Measurements from ENCODE around the gene ETV7. TPM values are rescaled to one million over a fixed set of nuclear protein-coding genes. Genes with fewer than 3 reads are reported as not detected.
A peak's percentile ranks its signal among the peaks of the same experiment; 100 is the strongest.
"Not testable (repeated sequence)": the region's sequence is repeated elsewhere in the genome, so short reads cannot be mapped to it uniquely, and the experiment has no call there.

Gene ETV7
- total RNA-seq, 1 donor from 2014 or later, result not detected

DNA sequence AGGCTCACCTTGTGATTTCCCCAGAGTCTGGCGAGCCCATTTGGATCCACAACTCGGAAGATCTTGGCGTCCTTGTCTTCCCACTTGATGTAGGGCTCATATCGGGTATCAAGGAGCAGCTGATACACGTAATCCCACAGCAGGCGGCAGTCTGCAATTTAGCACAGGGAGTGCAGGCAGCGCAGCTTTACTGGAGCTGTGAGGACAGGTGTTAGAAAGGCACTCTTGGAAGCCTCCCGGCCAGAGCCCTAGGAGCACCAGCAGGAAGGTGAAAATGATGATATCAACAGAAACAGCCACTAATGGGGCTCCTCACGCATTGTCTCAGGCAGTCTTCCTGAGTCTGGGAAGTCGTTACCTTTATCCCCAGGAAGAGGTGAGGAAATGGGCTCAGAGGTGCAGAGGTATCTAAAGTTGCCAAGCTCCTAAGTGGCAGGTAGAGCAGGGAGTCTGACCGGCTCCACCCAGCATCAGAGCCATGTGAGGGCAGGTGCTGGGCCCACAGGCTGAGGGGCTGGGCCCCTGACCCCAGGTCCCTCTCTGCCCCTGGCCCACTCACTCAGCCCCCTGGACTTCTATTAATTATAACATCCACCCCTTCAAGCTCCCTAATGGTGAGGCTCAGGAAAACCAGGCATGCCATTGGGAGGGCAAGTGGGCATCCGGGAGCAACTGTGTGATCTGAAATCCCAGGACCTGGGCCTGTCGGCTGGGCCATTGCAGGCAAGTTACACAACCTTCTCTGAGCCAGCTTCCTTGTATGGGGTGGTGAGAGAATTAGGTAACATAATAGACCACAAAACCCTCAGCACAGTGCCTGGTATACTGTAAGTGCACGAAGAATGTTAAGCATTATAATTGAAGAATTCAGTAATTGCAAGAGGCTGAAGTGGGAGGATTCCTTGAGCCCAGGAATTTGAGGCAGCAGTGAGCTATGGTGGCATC, 18.3 kb downstream of the ETV7 start:
- no peaks in the 10 kb centered on the region for H3K36me3 ChIP-seq (ENCODE audit: control insufficient read depth in 3 of 3, insufficient read depth in 3 of 3, low read length in 3 of 3)
- peak overlapping the region; percentile 42 for H3K27ac ChIP-seq (ENCODE audit: low read depth, low read length)
- peaks cover 0 to 7% (median 6%) of the 10 kb centered on the region in 3 donors for H3K27me3 ChIP-seq (ENCODE audit: control insufficient read depth in 3 of 3, insufficient read depth in 3 of 3, low read length in 3 of 3)
- H3K9me3 ChIP-seq (ENCODE audit: control insufficient read depth in 3 of 3, low read length in 3 of 3), result no peaks in the 10 kb centered on the region
- no peak overlapping the region for H3K4me3 ChIP-seq (ENCODE audit: low read length in 3 of 3)
- H3K9ac ChIP-seq (ENCODE audit: low read depth in 1 of 3, low read length in 3 of 3), result peak overlapping the region in 1 of 3 donors; percentile 32
- peaks cover 7 to 15% (median 12%) of the 10 kb centered on the region in 3 donors for H3K4me1 ChIP-seq (ENCODE audit: control insufficient read depth in 3 of 3, insufficient read depth in 3 of 3, low read length in 3 of 3)

DNA sequence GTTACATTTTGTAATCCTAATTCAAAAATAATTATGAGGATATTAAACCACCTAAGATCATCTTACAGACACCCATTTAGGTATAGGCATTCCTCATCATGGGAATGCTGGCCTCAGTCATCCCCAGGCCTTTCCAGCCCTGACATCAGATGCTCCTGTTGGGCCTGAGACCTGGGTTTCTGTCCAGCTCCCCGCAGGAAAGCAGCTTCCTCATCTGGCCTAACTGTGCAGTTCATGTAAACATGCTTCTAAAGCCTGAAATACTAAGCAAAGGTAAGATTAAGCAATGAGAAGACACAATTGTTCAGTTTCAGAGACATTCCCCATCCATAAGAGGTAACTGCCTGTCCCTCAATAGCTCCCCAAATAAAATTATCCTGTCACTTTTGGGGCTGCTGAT, 19.0 kb downstream of the ETV7 start:
- no peak overlapping the region for H3K9ac ChIP-seq (ENCODE audit: low read depth in 1 of 3, low read length in 3 of 3)
- no peaks in the 10 kb centered on the region for H3K36me3 ChIP-seq (ENCODE audit: control insufficient read depth in 3 of 3, insufficient read depth in 3 of 3, low read length in 3 of 3)
- H3K9me3 ChIP-seq (ENCODE audit: control insufficient read depth in 3 of 3, low read length in 3 of 3), result no peaks in the 10 kb centered on the region
- peaks cover 0 to 6% (median 2%) of the 10 kb centered on the region in 3 donors for H3K27me3 ChIP-seq (ENCODE audit: control insufficient read depth in 3 of 3, insufficient read depth in 3 of 3, low read length in 3 of 3)
- H3K27ac ChIP-seq (ENCODE audit: low read depth, low read length), result peak overlapping the region; percentile 42
- H3K4me3 ChIP-seq (ENCODE audit: low read length in 3 of 3), result no peak overlapping the region
- H3K4me1 ChIP-seq (ENCODE audit: control insufficient read depth in 3 of 3, insufficient read depth in 3 of 3, low read length in 3 of 3), result peaks cover 7 to 15% (median 12%) of the 10 kb centered on the region in 3 donors

DNA sequence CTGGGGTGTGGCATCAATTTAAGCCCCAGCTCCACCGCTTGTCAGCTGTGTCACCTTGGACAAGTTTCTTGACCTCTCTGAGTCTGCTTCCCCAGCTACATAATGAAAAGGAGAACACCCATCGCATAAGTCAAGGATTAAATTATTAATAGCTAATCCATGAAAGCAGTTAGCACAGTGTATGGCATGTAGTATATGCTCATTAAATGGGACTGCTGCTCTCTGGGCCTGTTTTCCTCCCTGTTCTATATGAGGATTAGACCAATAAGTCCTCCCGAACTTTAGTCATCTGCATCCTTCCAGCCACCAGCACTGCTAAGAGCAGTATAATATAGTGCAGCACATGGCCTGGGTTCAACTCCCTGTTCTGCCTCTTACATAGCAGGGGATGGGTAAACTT, 19.7 kb downstream of the ETV7 start:
- Histone ChIP-seq H3K9me3 (ENCODE audit: control insufficient read depth in 3 of 3, low read length in 3 of 3) (no peaks in the 10 kb centered on the region), H3K27me3 (ENCODE audit: control insufficient read depth in 3 of 3, insufficient read depth in 3 of 3, low read length in 3 of 3) (peaks cover 0 to 6% (median 0%) of the 10 kb centered on the region in 3 donors), H3K4me1 (ENCODE audit: control insufficient read depth in 3 of 3, insufficient read depth in 3 of 3, low read length in 3 of 3) (peaks cover 7 to 15% (median 12%) of the 10 kb centered on the region in 3 donors), H3K27ac (ENCODE audit: low read depth, low read length) (no peak overlapping the region), H3K36me3 (ENCODE audit: control insufficient read depth in 3 of 3, insufficient read depth in 3 of 3, low read length in 3 of 3) (no peaks in the 10 kb centered on the region), H3K4me3 (ENCODE audit: low read length in 3 of 3) (no peak overlapping the region), H3K9ac (ENCODE audit: low read depth in 1 of 3, low read length in 3 of 3) (no peak overlapping the region)

DNA sequence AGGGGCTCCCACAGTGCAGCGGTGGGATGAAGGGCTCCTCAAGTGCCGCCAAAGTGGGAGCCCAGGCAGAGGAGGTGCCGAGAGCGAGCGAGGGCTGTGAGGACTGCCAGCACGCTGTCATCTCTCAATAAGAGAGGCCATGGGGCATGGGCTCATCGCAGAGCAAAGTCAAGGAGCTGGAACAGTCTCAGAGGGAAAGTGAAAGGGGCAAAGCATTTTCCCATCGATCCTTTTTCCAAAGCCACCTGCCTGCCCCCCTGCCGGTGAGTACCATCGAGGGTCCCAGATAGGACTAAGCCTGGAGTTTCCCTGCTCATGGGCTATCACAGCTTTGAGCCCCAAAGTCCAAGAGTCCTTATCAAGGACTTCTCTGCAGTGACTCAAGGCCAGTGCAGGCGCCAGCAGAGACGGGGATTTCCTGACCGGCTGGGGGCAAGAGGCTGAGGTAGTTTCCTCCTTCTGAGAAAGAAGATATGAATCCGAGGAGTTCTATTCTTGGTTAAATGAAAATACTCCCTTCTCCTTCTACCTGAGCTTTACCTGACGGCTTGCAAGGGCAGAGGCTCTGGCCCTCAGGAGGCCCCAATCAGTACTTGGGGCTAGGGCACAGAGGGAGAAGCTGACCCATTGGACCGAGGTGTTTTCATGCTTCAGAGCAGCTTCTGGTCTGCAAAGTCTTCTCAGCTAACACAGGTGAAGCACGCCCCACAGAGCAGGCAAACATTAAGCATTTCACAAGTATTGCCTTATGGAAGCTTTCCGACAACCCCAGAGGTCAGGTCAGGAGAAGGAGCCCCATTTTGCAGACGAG, 22.6 kb downstream of the ETV7 start:
- no peak overlapping the region for H3K9ac ChIP-seq (ENCODE audit: low read depth in 1 of 3, low read length in 3 of 3)
- H3K27me3 ChIP-seq (ENCODE audit: control insufficient read depth in 3 of 3, insufficient read depth in 3 of 3, low read length in 3 of 3), result no peaks in the 10 kb centered on the region
- H3K36me3 ChIP-seq (ENCODE audit: control insufficient read depth in 3 of 3, insufficient read depth in 3 of 3, low read length in 3 of 3), result no peaks in the 10 kb centered on the region
- no peaks in the 10 kb centered on the region for H3K9me3 ChIP-seq (ENCODE audit: control insufficient read depth in 3 of 3, low read length in 3 of 3)
- peaks cover 7 to 18% (median 16%) of the 10 kb centered on the region in 3 donors for H3K4me1 ChIP-seq (ENCODE audit: control insufficient read depth in 3 of 3, insufficient read depth in 3 of 3, low read length in 3 of 3)
- no peak overlapping the region for H3K4me3 ChIP-seq (ENCODE audit: low read length in 3 of 3)
- H3K27ac ChIP-seq (ENCODE audit: low read depth, low read length), result no peak overlapping the region

DNA sequence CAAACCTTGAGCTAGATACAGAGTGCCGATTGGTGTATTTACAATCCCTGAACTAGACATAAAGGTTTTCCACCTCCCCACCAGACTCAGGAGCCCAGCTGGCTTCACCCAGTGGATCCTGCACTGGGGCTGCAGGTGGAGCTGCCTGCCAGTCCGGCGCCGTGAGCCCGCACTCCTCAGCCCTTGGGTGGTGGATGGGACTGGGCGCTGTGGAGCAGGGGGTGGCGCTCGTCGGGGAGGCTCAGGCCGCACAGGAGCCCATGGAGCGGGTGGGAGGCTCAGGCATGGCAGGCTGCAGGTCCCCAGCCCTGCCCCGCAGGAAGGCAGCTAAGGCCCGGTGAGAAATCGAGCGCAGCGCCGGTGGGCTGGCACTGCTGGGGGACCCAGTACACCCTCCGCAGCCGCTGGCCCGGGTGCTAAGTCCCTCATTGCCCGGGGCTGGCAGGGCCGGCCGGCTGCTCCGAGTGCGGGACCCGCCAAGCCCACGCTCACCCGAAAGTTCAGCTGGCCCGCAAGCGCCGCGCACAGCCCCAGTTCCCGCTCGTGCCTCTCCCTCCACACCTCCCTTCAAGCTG, 23.3 kb downstream of the ETV7 start:
- H3K27ac ChIP-seq (ENCODE audit: low read depth, low read length); H3K9me3 ChIP-seq (ENCODE audit: control insufficient read depth in 3 of 3, low read length in 3 of 3); H3K9ac ChIP-seq (ENCODE audit: low read depth in 1 of 3, low read length in 3 of 3); H3K4me3 ChIP-seq (ENCODE audit: low read length in 3 of 3); H3K36me3 ChIP-seq (ENCODE audit: control insufficient read depth in 3 of 3, insufficient read depth in 3 of 3, low read length in 3 of 3); H3K27me3 ChIP-seq (ENCODE audit: control insufficient read depth in 3 of 3, insufficient read depth in 3 of 3, low read length in 3 of 3): not testable (repeated sequence)
- H3K4me1 ChIP-seq (ENCODE audit: control insufficient read depth in 3 of 3, insufficient read depth in 3 of 3, low read length in 3 of 3), result peaks cover 2 to 12% (median 12%) of the 10 kb centered on the region in 3 donors

DNA sequence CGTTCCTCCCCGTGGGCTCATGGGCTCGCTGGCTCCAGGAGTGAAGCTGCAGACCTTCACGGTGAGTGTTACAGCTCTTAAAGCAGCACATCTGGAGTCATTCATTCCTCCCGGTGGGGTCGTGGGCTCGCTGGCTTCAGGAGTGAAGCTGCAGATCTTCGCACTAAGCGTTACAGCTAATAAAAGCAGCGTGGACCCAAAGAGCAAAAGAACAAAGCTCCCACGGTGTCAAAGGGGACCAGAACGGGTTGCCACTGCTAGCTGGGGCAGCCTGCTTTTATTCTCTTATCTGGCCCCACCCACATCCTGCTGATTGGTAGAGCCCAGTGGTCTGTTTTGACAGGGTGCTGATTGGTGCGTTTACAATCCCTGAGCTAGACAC, 24.1 kb downstream of the ETV7 start:
- not testable (repeated sequence) for H3K36me3 ChIP-seq (ENCODE audit: control insufficient read depth in 3 of 3, insufficient read depth in 3 of 3, low read length in 3 of 3); H3K9me3 ChIP-seq (ENCODE audit: control insufficient read depth in 3 of 3, low read length in 3 of 3); H3K27me3 ChIP-seq (ENCODE audit: control insufficient read depth in 3 of 3, insufficient read depth in 3 of 3, low read length in 3 of 3); H3K4me3 ChIP-seq (ENCODE audit: low read length in 3 of 3); H3K27ac ChIP-seq (ENCODE audit: low read depth, low read length); H3K9ac ChIP-seq (ENCODE audit: low read depth in 1 of 3, low read length in 3 of 3)
- peaks cover 6 to 11% (median 11%) of the 10 kb centered on the region in 3 donors for H3K4me1 ChIP-seq (ENCODE audit: control insufficient read depth in 3 of 3, insufficient read depth in 3 of 3, low read length in 3 of 3)

DNA sequence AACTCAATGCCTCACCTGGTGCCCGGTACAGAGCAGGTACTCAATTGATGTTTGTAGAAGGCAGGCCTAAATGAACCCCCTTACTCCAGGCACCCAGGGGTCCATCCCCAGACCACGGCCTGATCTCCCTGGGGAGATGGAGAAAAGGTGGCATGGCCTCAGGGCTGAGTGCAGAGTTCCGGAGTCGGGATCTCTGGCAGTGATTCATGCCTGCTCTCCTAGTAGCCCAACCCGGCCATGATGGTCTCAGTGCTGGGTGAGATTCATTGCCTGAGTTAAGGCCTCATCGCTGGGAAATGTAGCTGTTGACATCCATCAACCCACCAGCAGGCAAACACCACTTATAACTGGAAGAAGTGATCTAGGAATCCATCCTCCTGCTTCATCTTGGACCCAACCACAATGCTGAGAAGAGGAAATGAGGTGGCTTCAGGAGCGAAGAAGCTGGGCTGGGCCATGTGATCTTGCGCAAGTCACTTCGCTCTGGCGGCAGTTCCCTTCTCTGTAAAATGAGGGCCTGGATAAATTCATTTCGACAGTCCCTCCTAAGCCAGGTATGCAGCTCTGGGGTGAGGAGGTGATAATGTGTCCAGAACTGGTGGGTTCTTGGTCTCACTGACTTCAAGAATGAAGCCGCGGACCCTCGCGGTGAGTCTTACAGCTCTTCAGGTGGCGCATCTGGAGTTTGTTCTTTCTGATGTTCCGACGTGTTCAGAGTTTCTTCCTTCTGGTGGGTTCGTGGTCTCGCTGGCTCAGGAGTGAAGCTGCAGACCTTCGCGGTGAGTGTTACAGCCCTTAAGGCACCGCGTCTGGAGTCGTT, 24.7 kb downstream of the ETV7 start:
- no peak overlapping the region for H3K27ac ChIP-seq (ENCODE audit: low read depth, low read length)
- no peak overlapping the region for H3K4me3 ChIP-seq (ENCODE audit: low read length in 3 of 3)
- H3K4me1 ChIP-seq (ENCODE audit: control insufficient read depth in 3 of 3, insufficient read depth in 3 of 3, low read length in 3 of 3), result peaks cover 6 to 14% (median 13%) of the 10 kb centered on the region in 3 donors
- H3K36me3 ChIP-seq (ENCODE audit: control insufficient read depth in 3 of 3, insufficient read depth in 3 of 3, low read length in 3 of 3), result no peaks in the 10 kb centered on the region
- no peaks in the 10 kb centered on the region for H3K27me3 ChIP-seq (ENCODE audit: control insufficient read depth in 3 of 3, insufficient read depth in 3 of 3, low read length in 3 of 3)
- no peak overlapping the region for H3K9ac ChIP-seq (ENCODE audit: low read depth in 1 of 3, low read length in 3 of 3)
- H3K9me3 ChIP-seq (ENCODE audit: control insufficient read depth in 3 of 3, low read length in 3 of 3), result no peaks in the 10 kb centered on the region

DNA sequence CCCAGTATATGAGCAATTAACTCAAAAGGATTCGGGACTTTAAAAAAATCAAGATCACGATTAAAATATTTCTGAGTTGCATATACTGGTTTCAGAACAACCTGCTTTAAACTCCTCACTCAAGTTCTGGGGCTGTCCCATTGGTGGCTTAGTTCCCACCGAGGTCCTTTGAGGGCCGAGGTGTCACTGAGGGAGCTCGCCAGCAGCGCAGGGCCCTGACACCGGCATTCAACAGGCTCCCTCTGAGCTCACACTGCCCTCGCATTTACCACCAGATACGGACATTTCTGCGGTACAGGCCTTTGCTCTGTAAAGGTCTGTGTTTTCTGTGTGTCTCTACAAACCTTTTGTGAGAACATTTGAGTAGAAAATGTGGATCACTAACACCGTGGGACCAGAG, 26.4 kb downstream of the ETV7 start:
- no peak overlapping the region for H3K27ac ChIP-seq (ENCODE audit: low read depth, low read length)
- no peaks in the 10 kb centered on the region for H3K36me3 ChIP-seq (ENCODE audit: control insufficient read depth in 3 of 3, insufficient read depth in 3 of 3, low read length in 3 of 3)
- H3K4me1 ChIP-seq (ENCODE audit: control insufficient read depth in 3 of 3, insufficient read depth in 3 of 3, low read length in 3 of 3), result peaks cover 6 to 14% (median 13%) of the 10 kb centered on the region in 3 donors
- no peaks in the 10 kb centered on the region for H3K9me3 ChIP-seq (ENCODE audit: control insufficient read depth in 3 of 3, low read length in 3 of 3)
- no peak overlapping the region for H3K4me3 ChIP-seq (ENCODE audit: low read length in 3 of 3)
- H3K27me3 ChIP-seq (ENCODE audit: control insufficient read depth in 3 of 3, insufficient read depth in 3 of 3, low read length in 3 of 3), result no peaks in the 10 kb centered on the region
- no peak overlapping the region for H3K9ac ChIP-seq (ENCODE audit: low read depth in 1 of 3, low read length in 3 of 3)

All from skeletal muscle tissue (tissue), 4 donors.